HL-60 (cell line): Measurements from ENCODE around the gene STRN3.

ENCODE experiments used
- CTCF ChIP-seq: IDR thresholded peaks from one replicate; pipeline ENCODE4 v1.5.1; 2011; ENCODE audit warnings: low read length, control low read depth, inconsistent platforms; ENCODE audit not compliant: insufficient read depth
- REST ChIP-seq: IDR thresholded peaks from 2 replicates; pipeline ENCODE4 v1.6.1; 2012; ENCODE audit warnings: low read depth; ENCODE audit not compliant: insufficient replicate concordance

GRCh38 chr14:30906752-30907658 lies 119.2 kb downstream of the STRN3 start:
- TF ChIP-seq CTCF (no peak), REST (no peak)
